Measurements from ENCODE around the gene EYA2. TPM values are rescaled to one million over a fixed set of nuclear protein-coding genes. Genes with fewer than 3 reads are reported as not detected.

The EYA2 gene
- total RNA-seq, 1 donor from 2014 or later = 0.40 TPM

- intact Hi-C loops (cut with DNase I) = no loop called here
Observed at GRCh38 chr20:47080365-47080764, 185.7 kb downstream of the EYA2 start.

DNA sequence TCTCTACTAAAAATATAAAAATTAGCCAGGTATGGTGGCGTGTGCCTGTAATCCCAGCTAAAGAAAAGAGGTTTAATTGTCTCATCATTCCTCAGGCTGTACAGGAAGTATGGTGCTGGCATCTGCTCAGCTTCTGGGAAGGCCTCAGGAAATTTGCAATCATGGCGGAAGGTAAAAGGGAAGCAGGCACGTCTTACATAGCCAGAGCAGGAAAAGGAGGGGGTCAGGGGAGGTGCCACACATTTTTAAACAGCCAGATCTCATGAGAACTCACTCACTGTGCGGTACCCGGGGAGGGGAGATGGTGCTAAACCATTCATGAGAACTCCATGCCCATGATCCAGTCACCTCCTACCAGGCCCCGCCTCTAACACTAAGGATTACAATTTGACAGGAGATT is 191.7 kb downstream of the EYA2 start:
- DNase-seq (ENCODE audit: low spot score) = no peak
- intact Hi-C loops (cut with DNase I) = no loop called here

More at GRCh38 chr20:47080365-47080764, 185.7 kb downstream of the EYA2 start:
- no peak for DNase-seq (ENCODE audit: low spot score)

GRCh38 chr20:47088335-47088734 is 193.7 kb downstream of the EYA2 start:
- intact Hi-C loops (cut with DNase I) = no loop called here
- DNase-seq (ENCODE audit: low spot score) = no peak

GRCh38 chr20:47089151-47089550 is 194.5 kb downstream of the EYA2 start:
- intact Hi-C loops (cut with DNase I) = no loop called here
- no peak for DNase-seq (ENCODE audit: low spot score)

- no peak for DNase-seq (ENCODE audit: low spot score)
- intact Hi-C loops (cut with DNase I) = no loop called here
Observed at GRCh38 chr20:47090835-47091234, 196.2 kb downstream of the EYA2 start.

DNA sequence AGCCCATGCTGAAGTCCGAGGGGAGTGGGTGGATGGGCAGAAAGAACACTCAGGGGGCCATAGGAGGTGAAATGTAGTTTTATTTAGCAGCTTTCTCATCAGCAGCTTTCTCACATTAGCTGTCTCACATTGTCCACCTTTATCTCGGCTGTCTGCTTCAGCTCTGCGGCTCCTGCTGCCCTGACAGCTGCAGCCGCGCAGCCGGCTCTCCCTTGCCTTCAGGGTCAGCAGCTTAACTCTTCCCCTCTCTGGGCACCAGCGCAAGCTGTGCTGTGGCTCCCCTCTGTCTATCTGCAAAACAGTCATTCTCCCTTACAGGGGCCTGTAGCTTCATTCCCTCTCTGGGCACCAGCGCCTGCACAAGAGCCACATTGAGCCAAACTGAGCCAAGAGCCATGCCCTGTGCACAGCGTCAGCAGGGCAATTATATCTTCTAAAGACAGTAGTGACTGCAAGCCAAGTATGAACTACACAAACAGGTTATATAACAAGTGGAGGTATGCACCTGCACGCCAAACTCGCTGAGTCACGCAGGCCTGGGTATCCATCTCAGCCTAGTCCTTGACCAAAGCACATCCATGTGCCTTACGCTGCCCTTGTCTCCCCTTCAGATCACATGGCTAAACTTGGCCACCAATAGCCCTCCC is 198.8 kb downstream of the EYA2 start:
- intact Hi-C loops (cut with DNase I) = no loop called here
- DNase-seq (ENCODE audit: low spot score) = no peak

DNA sequence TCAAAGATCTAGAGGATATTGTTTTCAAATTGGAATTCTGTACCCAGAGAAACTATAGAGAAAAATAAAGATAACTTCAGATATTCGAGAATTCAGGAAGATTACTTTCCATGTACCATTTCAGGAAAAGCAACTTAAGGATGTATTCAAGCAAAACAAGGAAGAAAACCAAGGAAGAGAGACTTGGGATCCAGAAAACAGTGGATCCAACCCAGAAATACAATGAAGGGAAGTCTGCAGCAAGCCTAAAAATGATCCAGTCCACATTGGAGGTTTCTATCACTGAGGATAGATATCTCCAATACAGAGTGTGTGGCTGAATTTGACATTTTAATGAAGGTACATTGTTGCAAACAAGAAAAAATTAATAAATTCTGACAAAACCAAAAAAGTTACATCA is 201.0 kb downstream of the EYA2 start:
- intact Hi-C loops (cut with DNase I) = no loop called here
- no peak for DNase-seq (ENCODE audit: low spot score)

DNA sequence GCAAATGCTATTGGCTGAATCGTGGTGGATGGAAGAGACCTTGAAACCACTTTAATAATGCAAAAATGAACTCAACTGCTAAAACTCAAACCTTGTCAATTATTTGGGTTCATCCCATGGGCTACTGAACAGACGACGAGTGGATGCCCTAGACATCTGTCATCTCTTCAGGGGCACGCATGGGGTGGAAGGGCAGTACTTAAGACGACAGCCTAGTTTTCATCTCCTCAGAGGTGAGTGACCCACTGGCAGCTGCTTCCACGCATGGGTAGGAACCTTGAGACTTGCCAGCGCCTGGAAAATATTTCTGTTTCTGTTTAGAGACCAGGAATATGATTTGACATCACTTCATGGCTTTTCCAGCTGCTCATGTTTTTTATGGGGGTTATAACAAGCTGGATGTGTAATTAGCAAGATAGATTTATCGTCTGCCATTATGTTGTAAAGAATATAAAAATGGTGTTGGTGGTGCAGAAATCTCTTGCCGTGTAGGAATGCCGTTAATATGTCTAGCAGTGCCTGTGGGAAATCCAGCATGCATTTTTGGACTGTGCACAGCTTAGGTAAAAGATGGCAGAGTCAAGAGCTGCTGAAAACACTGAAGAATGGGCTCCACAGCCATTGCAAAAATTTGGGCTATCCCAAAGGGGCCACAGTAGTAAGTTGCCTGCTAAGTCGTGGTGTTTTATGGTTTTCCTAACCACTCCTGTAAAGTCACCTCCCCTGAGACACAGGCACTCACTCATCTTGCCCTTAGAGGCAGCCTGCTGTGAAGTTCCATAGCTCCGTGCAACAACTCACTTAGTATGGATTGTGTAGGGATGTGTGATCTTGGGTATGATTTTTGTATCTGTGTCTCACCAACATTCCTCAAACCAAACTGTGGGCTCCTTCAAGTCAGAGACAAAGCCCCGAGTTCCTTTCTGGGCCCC is 203.3 kb downstream of the EYA2 start:
- intact Hi-C loops (cut with DNase I) = no loop called here
- no peak for DNase-seq (ENCODE audit: low spot score)

DNA sequence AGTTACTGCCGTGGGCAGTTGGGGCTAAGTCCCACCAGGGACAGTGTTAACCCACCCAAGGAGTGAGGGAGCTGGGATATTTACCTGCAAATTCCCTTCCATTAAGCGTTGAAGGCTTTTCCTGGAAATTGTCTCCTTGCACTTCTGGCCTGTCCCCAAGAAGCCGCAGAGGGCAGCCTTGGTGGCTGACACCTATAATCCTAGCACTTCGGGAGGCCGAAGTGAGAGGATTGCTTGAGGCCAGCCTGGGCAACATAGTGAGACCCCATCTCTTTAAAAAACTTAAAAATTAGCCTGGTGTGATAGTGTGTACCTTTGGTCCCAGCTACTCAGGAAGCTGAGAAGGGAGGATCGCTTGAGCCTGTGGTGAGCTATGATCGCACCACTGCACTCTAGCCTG is 204.4 kb downstream of the EYA2 start:
- DNase-seq (ENCODE audit: low spot score) = no peak
- intact Hi-C loops (cut with DNase I) = no loop called here

GRCh38 chr20:47099825-47100441 is 205.3 kb downstream of the EYA2 start:
- intact Hi-C loops (cut with DNase I) = no loop called here
- no peak for DNase-seq (ENCODE audit: low spot score)

GRCh38 chr20:47102629-47103028 is 208.0 kb downstream of the EYA2 start:
- no peak for DNase-seq (ENCODE audit: low spot score)
- intact Hi-C loops (cut with DNase I) = no loop called here

DNA sequence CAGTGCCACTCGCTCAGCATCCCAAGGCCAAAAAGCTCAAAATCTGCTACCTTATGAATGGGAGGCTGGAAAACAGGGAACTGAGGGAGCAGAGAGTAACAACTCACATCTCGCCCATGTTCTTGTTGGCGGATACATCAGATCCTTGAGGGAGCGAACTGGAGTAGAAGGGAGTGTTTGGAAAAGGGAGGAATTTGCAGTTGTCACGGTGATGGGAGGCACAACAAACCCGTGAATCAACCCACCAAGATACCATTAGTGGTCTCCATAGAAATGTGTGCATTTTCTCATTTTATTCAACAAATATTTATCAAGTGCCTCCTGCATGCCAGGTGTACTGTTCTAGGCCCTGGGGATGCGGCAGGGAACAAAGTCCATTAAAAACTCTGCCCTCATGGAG is 212.1 kb downstream of the EYA2 start:
- intact Hi-C loops (cut with DNase I) = no loop called here
- DNase-seq (ENCODE audit: low spot score) = peak; percentile 33

DNA sequence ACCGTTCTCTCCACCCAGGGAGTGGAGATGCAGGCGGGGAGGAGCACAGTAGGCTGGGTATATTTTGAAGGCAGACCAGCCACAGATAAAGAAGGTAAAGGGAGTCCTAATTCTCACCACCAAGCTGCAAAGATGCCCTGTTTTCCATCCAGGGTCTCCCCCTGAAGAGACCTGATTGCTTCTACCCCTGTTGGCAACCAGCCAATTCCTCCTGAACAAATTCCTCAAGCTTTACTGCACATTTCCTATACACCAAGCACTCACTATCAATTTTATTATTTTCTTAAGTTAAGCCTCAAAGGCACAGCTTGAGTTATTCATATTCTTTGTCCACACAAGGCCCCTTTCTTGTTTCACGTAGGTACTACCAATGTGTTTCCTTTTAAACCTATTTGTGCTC is 214.4 kb downstream of the EYA2 start:
- intact Hi-C loops (cut with DNase I) = no loop called here
- no peak for DNase-seq (ENCODE audit: low spot score)

- no peak for DNase-seq (ENCODE audit: low spot score)
- intact Hi-C loops (cut with DNase I) = no loop called here
Observed at GRCh38 chr20:47110819-47111218, 216.2 kb downstream of the EYA2 start.

DNA sequence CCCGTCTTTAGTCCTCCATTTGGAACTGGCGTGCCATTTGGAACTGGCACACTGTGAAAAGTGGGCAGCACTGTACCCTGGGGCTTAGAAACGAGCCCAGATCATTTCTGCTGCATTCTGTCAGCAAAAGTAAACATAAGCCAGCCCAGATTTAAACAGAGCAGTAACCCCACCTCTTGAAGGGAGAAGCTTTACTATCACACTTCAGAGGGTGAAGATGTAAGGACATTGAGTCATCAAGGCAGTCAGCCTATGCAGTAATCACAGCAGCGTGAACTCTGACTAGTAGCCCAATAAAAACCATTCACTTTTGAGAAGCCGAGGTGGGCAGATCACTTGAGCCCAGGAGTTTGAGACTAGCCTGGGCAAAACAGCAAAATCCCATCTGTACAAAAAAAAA is 216.9 kb downstream of the EYA2 start:
- intact Hi-C loops (cut with DNase I) = no loop called here
- DNase-seq (ENCODE audit: low spot score) = peak; percentile 39

DNA sequence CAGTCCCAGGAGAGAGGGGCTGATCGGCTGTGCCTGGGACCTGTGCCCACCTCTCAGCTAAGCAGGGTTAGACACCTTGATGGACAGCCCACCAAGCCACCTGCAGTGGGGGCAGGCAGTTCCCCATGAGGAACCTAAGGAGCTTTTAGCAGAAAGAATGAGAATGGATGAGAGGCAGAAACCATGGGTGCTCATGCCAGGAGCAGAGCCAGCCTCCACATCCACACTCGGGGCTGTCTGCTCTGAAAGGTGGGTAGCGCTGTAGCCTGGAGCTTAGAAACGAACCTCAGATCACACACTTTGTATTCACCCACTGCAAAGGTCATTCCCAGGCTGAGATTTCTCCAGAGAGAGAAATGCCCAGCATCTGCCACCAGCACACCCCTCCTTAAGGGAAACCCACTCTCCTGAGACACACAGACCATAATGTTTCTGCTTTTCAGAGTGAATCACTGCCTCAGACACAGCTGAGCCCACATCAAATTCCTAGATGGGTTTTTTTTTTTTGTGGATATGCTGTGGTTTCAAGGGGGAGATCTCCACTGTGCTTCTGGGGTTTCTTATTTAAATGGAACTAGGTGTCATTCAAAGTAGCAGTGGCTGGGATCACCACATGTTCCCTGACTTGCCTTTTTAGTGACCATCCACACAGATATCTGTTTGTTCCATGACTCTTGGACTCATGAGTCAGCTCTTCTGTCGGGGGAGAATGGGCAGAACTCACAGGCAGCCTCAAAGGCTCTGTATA is 218.9 kb downstream of the EYA2 start:
- intact Hi-C loops (cut with DNase I) = no loop called here
- peak; percentile 36 for DNase-seq (ENCODE audit: low spot score)

DNA sequence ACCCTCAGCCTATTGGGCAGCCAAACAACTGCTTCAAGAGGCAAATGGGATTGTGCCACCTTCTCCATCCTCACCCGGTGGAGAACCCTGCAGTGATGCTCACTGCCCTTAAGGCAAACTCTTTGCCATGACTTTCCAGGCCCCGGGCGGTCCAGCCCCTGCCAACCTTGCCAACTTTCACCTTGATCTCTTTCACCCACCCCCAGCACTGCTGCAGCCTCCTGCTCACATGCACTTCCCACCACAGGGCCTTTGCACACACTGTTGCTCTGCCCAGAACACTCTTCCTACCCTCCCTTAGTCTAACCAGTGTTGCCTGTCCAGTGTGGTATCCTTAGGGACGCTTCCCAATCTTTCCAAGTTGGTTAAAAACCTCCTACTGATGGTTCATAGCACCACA is 221.1 kb downstream of the EYA2 start:
- intact Hi-C loops (cut with DNase I) = no loop called here

DNA sequence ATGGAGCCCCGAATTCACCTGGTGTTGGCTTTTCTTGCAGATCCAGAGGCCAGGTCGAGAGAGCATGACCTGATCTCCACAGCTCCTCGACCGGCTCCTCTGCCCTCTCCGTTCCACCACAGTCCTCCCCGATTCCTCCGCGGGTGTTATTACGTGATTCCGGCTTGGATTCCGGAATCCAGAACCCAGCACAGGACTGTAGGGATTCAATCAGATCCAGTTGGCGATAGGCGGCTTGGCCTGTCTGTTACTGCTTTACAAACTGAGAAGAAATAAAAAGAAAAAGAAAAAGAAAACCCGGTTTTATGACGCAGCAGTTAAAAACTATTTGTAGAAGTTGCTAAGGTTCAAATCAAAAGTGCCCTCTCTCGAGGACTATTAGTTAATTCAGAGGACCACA is 222.7 kb downstream of the EYA2 start:
- peak; percentile 43 for DNase-seq (ENCODE audit: low spot score)

More for the DNA sequence above, 221.1 kb downstream of the EYA2 start:
- peak; percentile 55 for DNase-seq (ENCODE audit: low spot score)

GRCh38 chr20:47117773-47118172 is 223.1 kb downstream of the EYA2 start:
- intact Hi-C loops (cut with DNase I) = no loop called here
- DNase-seq (ENCODE audit: low spot score) = no peak

More for the DNA sequence above, 222.7 kb downstream of the EYA2 start:
- intact Hi-C loops (cut with DNase I) = no loop called here

DNA sequence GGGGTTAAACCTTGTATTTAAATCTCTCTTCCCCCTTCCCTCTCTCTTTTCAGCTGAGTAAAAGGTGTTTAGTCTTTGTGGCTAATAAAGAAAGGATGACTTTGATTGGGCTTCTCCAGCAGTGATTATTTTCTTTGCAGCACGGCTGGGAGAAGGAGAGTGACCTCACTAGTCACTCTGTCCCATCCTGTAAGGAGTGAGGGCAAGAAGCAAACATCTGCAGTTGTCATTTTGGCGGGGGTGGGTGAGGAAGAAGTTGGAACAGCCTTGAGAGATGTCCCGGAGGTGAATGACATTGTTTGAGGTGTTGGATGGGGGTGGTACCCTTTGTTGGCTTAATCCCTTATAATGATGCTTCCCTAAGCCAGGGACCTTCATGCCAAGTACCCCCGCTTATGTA is 223.6 kb downstream of the EYA2 start:
- DNase-seq (ENCODE audit: low spot score) = peak; percentile 19
- intact Hi-C loops (cut with DNase I) = no loop called here

Measured in cardiac septum (tissue), 1 donor.